MM.1S (cell line): ENCODE measurements around the gene RICTOR.

Experiments
- DNase-seq: peaks from one replicate; pipeline ENCODE4 v3.0.0-alpha.2; 2015
- H2AFZ ChIP-seq: fragments of 300-600 bp; sonication (generic); 2 replicates; pipeline ENCODE4 v1.6.0; 2016; ENCODE audit warnings: antibody characterized with exemption, low read length
- H3F3A ChIP-seq: fragments of 300-600 bp; sonication (generic); 2 replicates; pipeline ENCODE4 v1.6.1; 2016; ENCODE audit warnings: mild to moderate bottlenecking, antibody characterized with exemption, low read length, moderate library complexity, mixed read lengths; ENCODE audit not compliant: insufficient read depth
- H3K27ac ChIP-seq: fragments of 300-600 bp; sonication (generic); 2 replicates; pipeline ENCODE4 v1.5.1; 2016; ENCODE audit warnings: mild to moderate bottlenecking, low read length
- H3K27me3 ChIP-seq: fragments of 300-600 bp; sonication (generic); replicated peaks from 2 replicates; pipeline ENCODE4 v1.6.0; 2016; ENCODE audit warnings: low read length; ENCODE audit not compliant: insufficient read depth
- H3K36me3 ChIP-seq: fragments of 300-600 bp; sonication (generic); replicated peaks from 2 replicates; pipeline ENCODE4 v1.6.1; 2016; ENCODE audit warnings: mild to moderate bottlenecking, low read length, mixed read lengths; ENCODE audit not compliant: insufficient read depth
- H3K4me1 ChIP-seq: fragments of 300-600 bp; sonication (generic); 2 replicates; pipeline ENCODE4 v1.6.1; 2016; ENCODE audit warnings: low read length, mixed read lengths
- H3K4me2 ChIP-seq: fragments of 300-600 bp; sonication (generic); 2 replicates; pipeline ENCODE4 v1.6.0; 2016; ENCODE audit warnings: low read depth, low read length
- H3K4me3 ChIP-seq: fragments of 300-600 bp; sonication (generic); 2 replicates; pipeline ENCODE4 v1.5.1; 2016; ENCODE audit warnings: low read length, mixed read lengths
- H3K79me2 ChIP-seq: fragments of 300-600 bp; sonication (generic); 2 replicates; pipeline ENCODE4 v1.6.1; 2016; ENCODE audit warnings: mixed run types, low read length, mixed read lengths
- H3K9ac ChIP-seq: fragments of 300-600 bp; sonication (generic); 2 replicates; pipeline ENCODE4 v1.6.1; 2016; ENCODE audit warnings: low read length, mixed read lengths
- H3K9me2 ChIP-seq: fragments of 300-600 bp; sonication (generic); replicated peaks from 2 replicates; pipeline ENCODE4 v1.6.1; 2016; ENCODE audit warnings: mild to moderate bottlenecking, low read length, mixed read lengths; ENCODE audit not compliant: insufficient read depth
- H3K9me3 ChIP-seq: fragments of 300-600 bp; sonication (generic); replicated peaks from 2 replicates; pipeline ENCODE4 v1.6.1; 2016; ENCODE audit warnings: mild to moderate bottlenecking, low read length, mixed read lengths; ENCODE audit not compliant: insufficient read depth
- H4K20me1 ChIP-seq: fragments of 300-600 bp; sonication (generic); 2 replicates; pipeline ENCODE4 v1.6.1; 2016; ENCODE audit warnings: mild to moderate bottlenecking, low read length, moderate library complexity, mixed read lengths; ENCODE audit not compliant: insufficient read depth
- EZH2 ChIP-seq: fragments of 300-600 bp; sonication (generic); optimal IDR thresholded peaks from 2 replicates; pipeline ENCODE3; 2017; ENCODE audit warnings: low read depth, mild to moderate bottlenecking, antibody characterized with exemption, low read length, mixed read lengths
- EZH2phosphoT487 ChIP-seq: fragments of 300-600 bp; sonication (generic); IDR thresholded peaks from 2 replicates; pipeline ENCODE4 v1.6.1; 2018; ENCODE audit warnings: antibody characterized with exemption, low read length
- TF ChIP-seq, protein P1 (sequence below): fragments of 300-600 bp; sonication (generic); IDR thresholded peaks from 2 replicates; pipeline ENCODE4 v1.5.1; 2016; ENCODE audit warnings: antibody characterized with exemption, low read length, mixed read lengths

RICTOR gene

DNA sequence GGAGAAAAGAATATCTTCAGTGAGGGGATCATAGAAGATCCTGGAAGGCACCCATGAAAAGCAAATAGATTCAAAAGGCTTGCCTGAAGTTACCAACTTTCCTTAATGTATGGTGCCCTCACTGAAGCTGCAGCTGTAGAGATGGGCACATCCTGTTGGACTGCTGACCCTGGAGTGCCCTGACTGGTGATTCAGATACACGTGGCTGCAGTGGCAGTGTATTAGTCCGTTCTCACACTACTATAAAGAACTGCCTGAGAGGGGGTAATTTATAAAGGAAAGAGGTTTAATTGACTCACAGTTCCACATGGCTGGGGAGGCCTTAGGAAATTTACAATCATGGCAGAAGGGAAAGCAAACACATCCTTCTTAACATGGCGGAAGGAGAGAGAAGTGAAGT, 148.1 kb downstream of the RICTOR start:
- no peaks in the 10 kb centered on the region for H3K79me2 ChIP-seq
- no peaks in the 10 kb centered on the region for H3F3A ChIP-seq
- no peak overlapping the region for H3K4me2 ChIP-seq
- H2AFZ ChIP-seq, result no peak overlapping the region
- no peaks in the 10 kb centered on the region for H4K20me1 ChIP-seq
- H3K4me3 ChIP-seq, result no peak overlapping the region
- no peak for DNase-seq
- H3K36me3 ChIP-seq, result no peaks in the 10 kb centered on the region
- no peak overlapping the region for H3K9ac ChIP-seq
- no peak overlapping the region for H3K27ac ChIP-seq
- H3K9me2 ChIP-seq, result no peaks in the 10 kb centered on the region
- peaks cover 7% of the 10 kb centered on the region; the same call in 1 of the 2 replicates for H3K4me1 ChIP-seq
- H3K27me3 ChIP-seq, result no peaks in the 10 kb centered on the region
- TF ChIP-seq EZH2phosphoT487 (no peak), EZH2 (no peak)
- TF ChIP-seq, protein P1, sequence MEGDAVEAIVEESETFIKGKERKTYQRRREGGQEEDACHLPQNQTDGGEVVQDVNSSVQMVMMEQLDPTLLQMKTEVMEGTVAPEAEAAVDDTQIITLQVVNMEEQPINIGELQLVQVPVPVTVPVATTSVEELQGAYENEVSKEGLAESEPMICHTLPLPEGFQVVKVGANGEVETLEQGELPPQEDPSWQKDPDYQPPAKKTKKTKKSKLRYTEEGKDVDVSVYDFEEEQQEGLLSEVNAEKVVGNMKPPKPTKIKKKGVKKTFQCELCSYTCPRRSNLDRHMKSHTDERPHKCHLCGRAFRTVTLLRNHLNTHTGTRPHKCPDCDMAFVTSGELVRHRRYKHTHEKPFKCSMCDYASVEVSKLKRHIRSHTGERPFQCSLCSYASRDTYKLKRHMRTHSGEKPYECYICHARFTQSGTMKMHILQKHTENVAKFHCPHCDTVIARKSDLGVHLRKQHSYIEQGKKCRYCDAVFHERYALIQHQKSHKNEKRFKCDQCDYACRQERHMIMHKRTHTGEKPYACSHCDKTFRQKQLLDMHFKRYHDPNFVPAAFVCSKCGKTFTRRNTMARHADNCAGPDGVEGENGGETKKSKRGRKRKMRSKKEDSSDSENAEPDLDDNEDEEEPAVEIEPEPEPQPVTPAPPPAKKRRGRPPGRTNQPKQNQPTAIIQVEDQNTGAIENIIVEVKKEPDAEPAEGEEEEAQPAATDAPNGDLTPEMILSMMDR, result no peak
- no peaks in the 10 kb centered on the region for H3K9me3 ChIP-seq

DNA sequence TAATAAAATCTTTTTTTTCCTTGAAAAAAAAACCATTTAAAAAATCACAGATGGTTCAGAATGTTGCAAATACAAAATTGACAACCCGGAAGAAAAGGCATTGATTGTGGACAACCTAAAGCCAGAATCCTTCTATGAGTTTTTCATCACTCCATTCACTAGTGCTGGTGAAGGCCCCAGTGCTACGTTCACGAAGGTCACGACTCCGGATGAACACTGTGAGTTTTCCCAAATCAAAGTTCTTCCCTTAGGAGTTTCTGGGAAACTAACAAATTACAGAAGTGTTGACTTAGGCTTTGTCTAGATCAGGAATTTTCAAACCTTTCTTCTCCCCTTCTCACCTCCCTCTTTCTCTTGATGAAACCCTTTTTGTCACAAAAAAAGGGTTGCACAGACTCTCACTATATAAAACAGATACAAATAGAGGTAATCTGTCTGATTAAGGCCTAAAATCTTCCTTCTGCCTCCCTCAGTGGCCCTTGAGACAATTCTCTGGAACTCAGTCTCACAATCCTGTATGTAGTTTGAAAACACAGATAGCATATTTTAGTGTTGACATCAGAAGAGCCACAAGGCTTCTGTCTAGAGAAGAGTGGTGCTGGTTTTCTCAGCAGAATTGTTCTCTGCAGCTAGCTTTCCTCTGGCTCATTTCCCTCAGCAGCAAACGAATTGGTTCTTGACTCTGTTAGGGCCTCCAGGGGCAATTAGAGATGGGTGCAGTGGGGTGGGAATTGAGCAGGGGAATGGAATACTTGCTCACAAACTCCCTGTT, 148.9 kb downstream of the RICTOR start:
- Histone ChIP-seq H3K4me1 (peaks cover 7% of the 10 kb centered on the region; the same call in 1 of the 2 replicates), H3K79me2 (no peaks in the 10 kb centered on the region), H3K36me3 (no peaks in the 10 kb centered on the region), H3F3A (no peaks in the 10 kb centered on the region), H3K4me2 (no peak overlapping the region), H3K9me3 (no peaks in the 10 kb centered on the region), H3K27ac (no peak overlapping the region), H3K9me2 (no peaks in the 10 kb centered on the region), H4K20me1 (no peaks in the 10 kb centered on the region), H3K27me3 (no peaks in the 10 kb centered on the region), H2AFZ (no peak overlapping the region), H3K9ac (no peak overlapping the region), H3K4me3 (no peak overlapping the region)
- DNase-seq, result no peak
- TF ChIP-seq, protein P1, result no peak

DNA sequence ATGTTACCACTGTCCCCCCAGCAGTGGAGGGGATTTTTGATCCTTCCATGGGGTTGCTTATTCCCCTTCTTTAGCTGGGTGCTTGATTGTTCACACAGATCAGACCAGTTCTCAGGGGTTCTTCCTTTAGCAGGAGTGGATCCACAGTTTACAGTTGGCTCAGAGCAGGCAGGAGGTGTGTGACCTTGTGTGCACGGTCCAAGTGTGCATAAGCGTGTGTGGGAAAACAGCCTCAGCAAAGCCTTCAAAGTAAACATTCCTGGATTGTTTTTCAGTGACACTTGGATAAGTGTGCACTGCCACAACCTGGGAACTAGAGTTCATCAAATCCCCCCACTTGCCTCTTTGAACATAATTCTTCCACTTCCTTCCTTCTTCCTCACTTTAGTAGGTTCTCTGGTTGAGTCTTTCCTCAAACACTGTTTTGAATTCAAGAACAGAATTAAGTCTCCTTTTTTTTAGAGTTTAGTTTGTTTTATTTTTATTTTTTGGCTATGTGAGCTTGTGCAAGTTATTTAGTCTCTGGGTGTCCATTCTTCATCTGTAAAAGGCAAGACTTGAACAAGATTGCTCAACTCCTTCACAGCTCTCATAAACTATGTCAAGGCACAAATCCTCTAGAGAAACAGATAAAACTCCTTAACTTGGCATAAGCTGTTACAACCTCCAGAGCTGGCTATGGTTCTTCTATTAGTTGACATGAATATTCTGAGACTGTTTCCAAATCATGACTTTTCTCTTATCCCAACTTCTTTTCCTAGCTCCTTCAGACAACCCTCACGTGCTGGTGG, 150.3 kb downstream of the RICTOR start:
- no peaks in the 10 kb centered on the region for H4K20me1 ChIP-seq
- H2AFZ ChIP-seq, result no peak overlapping the region
- H3F3A ChIP-seq, result no peaks in the 10 kb centered on the region
- H3K4me2 ChIP-seq, result no peak overlapping the region
- no peak overlapping the region for H3K9ac ChIP-seq
- TF ChIP-seq EZH2phosphoT487 (no peak), EZH2 (no peak)
- TF ChIP-seq, protein P1, result no peak
- no peaks in the 10 kb centered on the region for H3K36me3 ChIP-seq
- H3K4me1 ChIP-seq, result peaks cover 7% of the 10 kb centered on the region; the same call in 1 of the 2 replicates
- DNase-seq, result no peak
- H3K9me3 ChIP-seq, result no peaks in the 10 kb centered on the region
- no peak overlapping the region for H3K4me3 ChIP-seq
- no peaks in the 10 kb centered on the region for H3K9me2 ChIP-seq
- no peaks in the 10 kb centered on the region for H3K79me2 ChIP-seq
- no peak overlapping the region for H3K27ac ChIP-seq
- no peaks in the 10 kb centered on the region for H3K27me3 ChIP-seq
